GM12878 (cell line): Measurements from ENCODE around the gene ARL15. TPM values are rescaled to one million over a fixed set of nuclear protein-coding genes. Genes with fewer than 3 reads are reported as not detected.

Experiments used
- ATAC-seq: fragments of 200-7000 bp; cut with Tn5 transposase; 3 replicates; pipeline ENCODE4 v1.9.1; 2020; ENCODE audit warnings: mild to moderate bottlenecking, moderate library complexity
- BruUV-seq: library from RNA; stranded (reverse); fragments of 400-500 nt; replicated peaks from 2 replicates; lab custom pipeline; 2021; lab: Mats Ljungman, UMichigan
- CTCF ChIA-PET: fragments of 300-600 bp; sonication (Branson Sonifier 250); formaldehyde crosslinking; extraction: SDS; loops from one replicate; lab custom pipeline; 2021; ENCODE audit warnings: inconsistent platforms; lab: Yijun Ruan, JAX
- POLR2A ChIA-PET: fragments of 350-600 bp; formaldehyde crosslinking; extraction: SDS; loops from one replicate; lab custom pipeline; 2021; ENCODE audit warnings: inconsistent platforms; lab: Charles Lee
- RAD21 ChIA-PET: fragments of 300-600 bp; sonication (Branson Sonifier 250); formaldehyde crosslinking; loops from one replicate; lab custom pipeline; 2023; ENCODE audit warnings: antibody characterized with exemption; ENCODE audit not compliant: unreplicated experiment; lab: Charles Lee
- SMC1A ChIA-PET: fragments of 300-600 bp; sonication (Branson Sonifier 250); formaldehyde crosslinking; loops from one replicate; lab custom pipeline; 2023; ENCODE audit not compliant: unreplicated experiment, uncharacterized antibody; lab: Charles Lee
- DNase-seq: peaks from one replicate; pipeline ENCODE4 v3.0.0-alpha.2; 2011; ENCODE audit warnings: low read depth, low spot score
- FAIRE-seq: peaks from 3 replicates; lab custom pipeline; 2011; peaks lifted over from hg19 to GRCh38; lab: Jason Lieb, UNC
- H2AFZ ChIP-seq: 2 replicates; pipeline ENCODE4 v1.6.0; 2011; ENCODE audit warnings: low read depth, low read length, control low read depth; ENCODE audit not compliant: control insufficient read depth
- H3K27ac ChIP-seq: 2 replicates; pipeline ENCODE4 v1.5.1; 2011; ENCODE audit warnings: control low read depth; ENCODE audit not compliant: control insufficient read depth, insufficient read depth
- H3K27me3 ChIP-seq, 2 experiments: replicated peaks in 1 of 2; 2 replicates each; pipeline versions ENCODE4 v1.6.0 to v1.6.1; 2011; ENCODE audit warnings: low read length in 1 of 2; ENCODE audit not compliant: control insufficient read depth in 2 of 2, insufficient read depth in 2 of 2
- H3K36me3 ChIP-seq, 2 experiments: 2 replicates each; pipeline ENCODE4 v1.5.1; 2011; ENCODE audit warnings: low read length in 1 of 2; ENCODE audit not compliant: control insufficient read depth in 2 of 2, insufficient read depth in 2 of 2
- H3K4me1 ChIP-seq: 2 replicates; pipeline ENCODE4 v1.6.1; 2011; ENCODE audit warnings: mild to moderate bottlenecking, low read length, moderate library complexity, mixed read lengths; ENCODE audit not compliant: control insufficient read depth, insufficient read depth
- H3K4me2 ChIP-seq: 2 replicates; pipeline ENCODE4 v1.6.0; 2011; ENCODE audit warnings: control low read depth; ENCODE audit not compliant: control insufficient read depth, insufficient read depth
- H3K4me3 ChIP-seq: fragments of 200-600 bp; sonication (generic); 2 replicates; pipeline ENCODE4 v1.5.1; 2016
- H3K79me2 ChIP-seq: 2 replicates; pipeline ENCODE4 v1.6.0; 2011; ENCODE audit warnings: low read length; ENCODE audit not compliant: control insufficient read depth, insufficient read depth
- H3K9ac ChIP-seq: 2 replicates; pipeline ENCODE4 v1.8.0; 2011; ENCODE audit warnings: low read length, control low read depth, mixed read lengths; ENCODE audit not compliant: control insufficient read depth, insufficient read depth
- H3K9me3 ChIP-seq: replicated peaks from 3 replicates; pipeline ENCODE4 v1.5.1; 2011; ENCODE audit warnings: mild to moderate bottlenecking, low read length; ENCODE audit not compliant: control insufficient read depth, insufficient read depth
- H4K20me1 ChIP-seq: 2 replicates; pipeline ENCODE4 v1.6.0; 2011; ENCODE audit not compliant: control insufficient read depth, insufficient read depth
- CEBPB ChIP-seq, 2 experiments: fragments of 150-350 bp in 1 of 2; IDR thresholded peaks; 2 replicates each; pipeline ENCODE4 v1.6.1; 2012 to 2014; ENCODE audit warnings: low read depth in 2 of 2, low read length in 2 of 2, borderline replicate concordance in 1 of 2, inconsistent platforms in 1 of 2
- EED ChIP-seq: sonication (generic); IDR thresholded peaks from 2 replicates; pipeline ENCODE4 v1.6.1; 2016; ENCODE audit warnings: antibody characterized with exemption, low read depth
- HDAC2 ChIP-seq: fragments of 200-600 bp; sonication (generic); IDR thresholded peaks from 2 replicates; pipeline ENCODE4 v1.6.1; 2017
- JUND ChIP-seq: IDR thresholded peaks from 2 replicates; pipeline ENCODE4 v1.6.1; 2012; ENCODE audit warnings: low read depth, mild to moderate bottlenecking, low read length, improper control_type of control experiment, moderate library complexity
- MYB ChIP-seq: fragments of 150-350 bp; IDR thresholded peaks from 2 replicates; pipeline ENCODE4 v1.6.1; 2014; ENCODE audit warnings: mild to moderate bottlenecking, low read depth, low read length, borderline replicate concordance
- MYC ChIP-seq: IDR thresholded peaks from 2 replicates; pipeline ENCODE4 v1.6.1; 2011; ENCODE audit warnings: mild to moderate bottlenecking, low read length, moderate library complexity, inconsistent platforms; ENCODE audit not compliant: insufficient read depth, insufficient replicate concordance, insufficient read length, severe bottlenecking
- NFIC ChIP-seq: IDR thresholded peaks from 2 replicates; pipeline ENCODE4 v1.6.1; 2012; ENCODE audit warnings: low read depth, mild to moderate bottlenecking, inconsistent platforms, low read length, moderate library complexity
- PAX5 ChIP-seq: IDR thresholded peaks from 2 replicates; pipeline ENCODE4 v1.6.1; 2011; ENCODE audit warnings: low read depth, low read length, borderline replicate concordance
- POLR2AphosphoS2 ChIP-seq: IDR thresholded peaks from 2 replicates; pipeline ENCODE4 v1.6.1; 2011; ENCODE audit warnings: low read depth, mild to moderate bottlenecking, low read length, improper control_type of control experiment, moderate library complexity
- RAD51 ChIP-seq: fragments of 450-650 bp; IDR thresholded peaks from 2 replicates; pipeline ENCODE4 v1.6.1; 2016; ENCODE audit warnings: moderate library complexity, mild to moderate bottlenecking, inconsistent platforms
- SMARCA5 ChIP-seq: fragments of 450-650 bp; IDR thresholded peaks from 2 replicates; pipeline ENCODE4 v1.6.1; 2017; ENCODE audit warnings: mild to moderate bottlenecking
- TAF1 ChIP-seq: IDR thresholded peaks from 2 replicates; pipeline ENCODE4 v1.6.1; 2011; ENCODE audit warnings: mild to moderate bottlenecking, low read depth, low read length, borderline replicate concordance
- TARDBP ChIP-seq: IDR thresholded peaks from 2 replicates; pipeline ENCODE4 v1.6.1; 2016; ENCODE audit warnings: borderline replicate concordance
- TCF12 ChIP-seq: IDR thresholded peaks from 2 replicates; pipeline ENCODE4 v1.6.1; 2011; ENCODE audit warnings: low read depth, mild to moderate bottlenecking, low read length
- ZBED1 ChIP-seq: IDR thresholded peaks from 2 replicates; pipeline ENCODE4 v1.6.1; 2016; ENCODE audit warnings: borderline replicate concordance
- ZNF274 ChIP-seq: IDR thresholded peaks from one replicate; pipeline ENCODE4 v1.8.0; 2011; ENCODE audit not compliant: insufficient read length, insufficient read depth
- WGBS: methylation state at CpG from one replicate; pipeline ENCODE4 v1.1.6; 2016; ENCODE audit warnings: low lambda C conversion rate; ENCODE audit not compliant: insufficient replicate concordance, insufficient coverage; ENCODE audit errors: missing lambda C conversion rate; 5-methylcytosine and 5-hydroxymethylcytosine counted together
- in situ Hi-C: fragments of 300-500 bp; cut with MboI; formaldehyde crosslinking; loops from 9 replicates; pipeline ENCODE4 v1.14.3; 2018; ENCODE audit warnings: mixed read lengths
- intact Hi-C: fragments of 100-400 bp; cut with micrococcal nuclease; formaldehyde crosslinking; loops from one replicate; pipeline ENCODE4 v1.14.2; 2022; ENCODE audit not compliant: unreplicated experiment
- polyA plus RNA-seq, 11 experiments: library from polyadenylated mRNA; depleted of rRNA in 4 of 11; unstranded in 6 of 11; stranded (reverse) in 5 of 11; fragments of >200 nt; fragmentation: Nextera tagmentation in 4 of 11; fragmentation: Illumina TruSeq in 1 of 11; extraction: Ambion mirVana in 4 of 11; extraction: Trizol in 1 of 11; gene quantifications; 1 replicate in 1 of 11; 2 replicates in 10 of 11; pipeline versions ENCODE4 v1.2.1 to v1.2.3, GENCODE V29; 2011 to 2016; ENCODE audit warnings: inconsistent platforms in 2 of 11, missing spikeins in 2 of 11, low read depth in 1 of 11
- total RNA-seq, 4 experiments: library from RNA; depleted of rRNA in 3 of 4; stranded (reverse); fragments of >200 nt in 3 of 4; fragmentation: Illumina TruSeq in 1 of 4; extraction: Trizol in 1 of 4; gene quantifications; 2 replicates each; pipeline versions ENCODE4 v1.2.1 to v1.2.3, GENCODE V29; 2013 to 2021
- TF ChIP-seq, protein P1 (sequence below): fragments of 150-350 bp; IDR thresholded peaks from 2 replicates; pipeline ENCODE4 v1.6.1; 2016; ENCODE audit warnings: low read depth, low read length

Gene ARL15
- total and polyA plus RNA-seq, 10 of the 15 experiments (the other 5 are each of a cell fraction or from before 2014, with no cell fraction given) = 3.6 to 11.0 (median 7.7) TPM

DNA sequence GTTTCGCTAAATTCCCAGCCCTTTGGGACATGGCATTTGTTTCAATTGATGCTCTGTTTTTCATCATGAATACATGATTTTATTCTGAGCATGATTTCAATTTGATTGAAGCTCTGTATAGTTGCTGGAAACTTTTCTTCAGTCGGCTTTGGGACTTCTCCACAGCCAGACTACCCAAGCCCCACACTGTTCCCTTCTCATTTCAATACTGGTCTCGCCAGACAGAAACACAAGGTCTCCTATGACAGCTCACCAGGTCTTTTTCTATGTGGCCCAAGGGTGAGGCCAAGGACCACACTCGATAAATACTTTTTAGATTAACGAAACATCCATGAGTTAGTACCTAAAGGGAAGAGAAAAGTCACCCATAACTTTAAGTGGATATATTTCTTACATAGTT lies 132.2 kb downstream of the ARL15 start:
- FAIRE-seq = no peak
- Histone ChIP-seq H3K4me1 (no peaks in the 10 kb centered on the region), H3K9me3 (no peaks in the 10 kb centered on the region)
- CTCF ChIA-PET = interaction anchor here (1.0 to 1.9 kb wide), 3 partner anchors 18 to 58 kb away, joined by 3 to 5 read pairs (median 3); no protein-coding TSS in a partner anchor
- TF ChIP-seq MYB = no peak
- TF ChIP-seq TARDBP = no peak
- TF ChIP-seq POLR2AphosphoS2 = no peak
- no peak for TF ChIP-seq MYC
- TF ChIP-seq PAX5 = no peak
- TF ChIP-seq ZNF274 = no peak
- no peak for TF ChIP-seq JUND
- TF ChIP-seq RAD51 = no peak
- TF ChIP-seq ZBED1 = no peak
- TF ChIP-seq, all 136 proteins: peak for 0
- BruUV-seq = no TSS peak
- DNase-seq (no peak), ATAC-seq (no peak)
- Histone ChIP-seq H4K20me1 (no peaks in the 10 kb centered on the region), H3K9ac (no peak overlapping the region), H3K27ac (no peak overlapping the region), H3K4me2 (no peak overlapping the region), H3K27me3 (no peaks in the 10 kb centered on the region), H3K79me2 (no peaks in the 10 kb centered on the region), H3K4me3 (no peak overlapping the region), H2AFZ (no peak overlapping the region), H3K36me3 (no peaks in the 10 kb centered on the region)
- WGBS = 72% methylated on average over 5 of the region's 5 CpGs
- RAD21 ChIA-PET = no interaction called here
- intact Hi-C loops (no loop called here), in situ Hi-C loops (no loop called here)
- POLR2A ChIA-PET = no interaction called here
- SMC1A ChIA-PET = interaction anchor here (0.5 to 1.3 kb wide), 2 partner anchors 10 to 42 kb away, joined by 3 read pairs; no protein-coding TSS in a partner anchor

DNA sequence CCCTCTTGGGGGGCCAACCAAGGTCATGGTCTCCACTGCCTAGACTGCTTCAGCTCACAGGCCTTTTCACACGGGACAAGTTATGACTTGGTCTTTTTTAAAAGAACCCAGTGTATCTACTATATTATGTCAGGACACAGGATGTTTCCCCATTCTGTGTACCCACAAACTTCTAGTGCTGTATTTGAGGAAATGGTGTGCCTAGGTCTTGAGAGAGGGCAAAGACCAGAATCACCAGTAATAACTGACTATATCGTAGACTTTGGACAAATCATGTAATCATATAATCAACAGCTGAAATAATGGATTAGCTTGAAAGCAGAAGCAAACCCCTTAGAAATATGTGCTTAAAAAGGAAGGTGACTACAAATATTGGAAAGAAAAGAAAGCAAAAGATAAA lies 133.3 kb downstream of the ARL15 start:
- H3K4me2 ChIP-seq = no peak overlapping the region
- no peak overlapping the region for H2AFZ ChIP-seq
- ATAC-seq (no peak), DNase-seq (no peak), FAIRE-seq (no peak)
- ChIA-PET RAD21 (no interaction called here), POLR2A (no interaction called here), CTCF (no interaction called here), SMC1A (interaction anchor here (0.6 kb wide), 1 partner anchor 28 kb away, joined by 3 read pairs; no protein-coding TSS in a partner anchor)
- no peak overlapping the region for H3K27ac ChIP-seq
- H3K4me1 ChIP-seq = no peaks in the 10 kb centered on the region
- in situ Hi-C loops (no loop called here), intact Hi-C loops (no loop called here)
- WGBS = 72% methylated on average over 2 of the region's 2 CpGs
- H4K20me1 ChIP-seq = no peaks in the 10 kb centered on the region
- H3K79me2 ChIP-seq = no peaks in the 10 kb centered on the region
- no peaks in the 10 kb centered on the region for H3K27me3 ChIP-seq
- no peak overlapping the region for H3K9ac ChIP-seq
- no peak overlapping the region for H3K4me3 ChIP-seq
- H3K9me3 ChIP-seq = no peaks in the 10 kb centered on the region
- no peaks in the 10 kb centered on the region for H3K36me3 ChIP-seq
- BruUV-seq = no TSS peak
- no peak for TF ChIP-seq EED
- TF ChIP-seq TCF12 = no peak
- no peak for TF ChIP-seq HDAC2
- TF ChIP-seq NFIC = no peak
- TF ChIP-seq, protein P1, sequence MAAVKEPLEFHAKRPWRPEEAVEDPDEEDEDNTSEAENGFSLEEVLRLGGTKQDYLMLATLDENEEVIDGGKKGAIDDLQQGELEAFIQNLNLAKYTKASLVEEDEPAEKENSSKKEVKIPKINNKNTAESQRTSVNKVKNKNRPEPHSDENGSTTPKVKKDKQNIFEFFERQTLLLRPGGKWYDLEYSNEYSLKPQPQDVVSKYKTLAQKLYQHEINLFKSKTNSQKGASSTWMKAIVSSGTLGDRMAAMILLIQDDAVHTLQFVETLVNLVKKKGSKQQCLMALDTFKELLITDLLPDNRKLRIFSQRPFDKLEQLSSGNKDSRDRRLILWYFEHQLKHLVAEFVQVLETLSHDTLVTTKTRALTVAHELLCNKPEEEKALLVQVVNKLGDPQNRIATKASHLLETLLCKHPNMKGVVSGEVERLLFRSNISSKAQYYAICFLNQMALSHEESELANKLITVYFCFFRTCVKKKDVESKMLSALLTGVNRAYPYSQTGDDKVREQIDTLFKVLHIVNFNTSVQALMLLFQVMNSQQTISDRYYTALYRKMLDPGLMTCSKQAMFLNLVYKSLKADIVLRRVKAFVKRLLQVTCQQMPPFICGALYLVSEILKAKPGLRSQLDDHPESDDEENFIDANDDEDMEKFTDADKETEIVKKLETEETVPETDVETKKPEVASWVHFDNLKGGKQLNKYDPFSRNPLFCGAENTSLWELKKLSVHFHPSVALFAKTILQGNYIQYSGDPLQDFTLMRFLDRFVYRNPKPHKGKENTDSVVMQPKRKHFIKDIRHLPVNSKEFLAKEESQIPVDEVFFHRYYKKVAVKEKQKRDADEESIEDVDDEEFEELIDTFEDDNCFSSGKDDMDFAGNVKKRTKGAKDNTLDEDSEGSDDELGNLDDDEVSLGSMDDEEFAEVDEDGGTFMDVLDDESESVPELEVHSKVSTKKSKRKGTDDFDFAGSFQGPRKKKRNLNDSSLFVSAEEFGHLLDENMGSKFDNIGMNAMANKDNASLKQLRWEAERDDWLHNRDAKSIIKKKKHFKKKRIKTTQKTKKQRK = no peak
- no peak for TF ChIP-seq SMARCA5
- no peak for TF ChIP-seq TARDBP
- TF ChIP-seq CEBPB (IDR thresholded peaks at IDR 0.05; ENCODE audit: borderline replicate concordance in 1 of 2, low read depth in 2 of 2, low read length in 2 of 2) = no peak
- no peak for TF ChIP-seq TAF1
